Fibroblast of mammary gland (primary cell): Measurements from ENCODE around the gene MAST3.

Experiments
- DNase-seq: peaks from one replicate; pipeline ENCODE4 v3.0.0-alpha.2; 2010; ENCODE audit warnings: low read depth
- H3K4me3 ChIP-seq: 2 replicates; pipeline ENCODE4 v1.5.1; 2011; ENCODE audit warnings: low read depth, mild to moderate bottlenecking, low read length, moderate library complexity; ENCODE audit not compliant: control insufficient read depth
- CTCF ChIP-seq: conservative IDR thresholded peaks from 2 replicates; pipeline ENCODE4 v1.5.1; 2011; ENCODE audit warnings: low read depth, low read length, inconsistent platforms; ENCODE audit not compliant: control insufficient read depth, insufficient read depth

Gene MAST3

DNA sequence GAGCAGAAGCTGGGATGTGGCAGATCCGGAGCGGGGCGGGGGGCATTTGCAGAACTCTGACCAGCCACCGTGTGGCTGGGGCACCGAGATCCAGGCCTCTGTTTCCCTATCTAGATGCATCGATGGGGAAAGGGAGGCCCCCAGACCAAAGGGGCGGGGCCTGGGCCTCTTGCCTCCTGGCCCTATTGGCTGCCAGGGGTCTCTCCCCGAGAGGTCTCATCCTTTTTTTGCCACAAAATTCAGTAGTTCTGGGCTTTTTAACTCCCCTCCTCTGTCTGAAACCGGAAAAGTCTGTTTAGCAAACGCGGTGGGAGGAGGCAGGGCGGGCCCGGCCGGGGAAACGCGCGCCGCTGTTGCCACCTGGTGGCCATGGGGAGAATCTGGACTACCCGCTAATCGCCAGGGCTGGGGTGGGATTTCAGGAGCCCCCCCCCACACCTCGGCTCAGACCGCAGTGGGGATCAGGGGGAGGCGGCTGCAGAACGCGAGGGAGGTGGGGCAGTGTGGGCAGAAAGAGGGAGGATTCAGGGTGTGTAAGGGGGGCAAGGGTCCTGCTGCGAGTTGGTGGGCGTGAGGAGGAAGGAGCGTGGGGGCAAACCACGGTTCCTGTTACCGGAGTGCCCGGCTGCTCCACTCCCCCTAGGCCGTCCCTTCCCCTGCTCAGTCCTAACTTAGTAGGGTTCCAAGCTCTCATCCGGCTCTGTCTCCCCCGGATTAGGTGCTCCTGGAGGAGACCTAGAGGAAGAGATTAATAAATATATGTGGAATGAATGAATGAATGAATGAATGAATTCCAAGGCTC is 39.2 kb upstream of the MAST3 start:
- H3K4me3 ChIP-seq = no peak overlapping the region

DNA sequence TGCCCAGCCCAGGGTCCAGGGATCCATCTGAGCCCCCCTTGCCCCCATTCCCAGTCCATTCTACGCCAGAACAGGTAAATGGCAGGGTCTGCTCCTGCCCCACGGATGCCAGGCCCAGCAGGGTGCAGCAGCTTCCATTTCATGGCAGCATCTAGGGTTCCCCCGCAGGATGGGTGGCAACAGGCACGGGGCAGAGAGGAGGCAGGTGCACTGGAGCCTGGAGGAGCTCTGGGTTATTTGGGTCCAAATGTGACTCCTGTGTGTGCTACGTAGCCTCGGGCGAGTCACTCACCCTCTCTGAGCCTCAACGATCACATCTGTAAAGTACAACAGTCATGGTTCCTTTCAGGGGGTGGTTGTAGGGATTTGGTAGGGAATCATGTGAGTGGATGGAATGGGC is 38.3 kb upstream of the MAST3 start:
- TF ChIP-seq CTCF = no peak
- no peak for DNase-seq
- H3K4me3 ChIP-seq = no peak overlapping the region

More for the DNA sequence above, 39.2 kb upstream of the MAST3 start:
- DNase-seq = peak; percentile 66
- peak; percentile 67 for TF ChIP-seq CTCF

DNA sequence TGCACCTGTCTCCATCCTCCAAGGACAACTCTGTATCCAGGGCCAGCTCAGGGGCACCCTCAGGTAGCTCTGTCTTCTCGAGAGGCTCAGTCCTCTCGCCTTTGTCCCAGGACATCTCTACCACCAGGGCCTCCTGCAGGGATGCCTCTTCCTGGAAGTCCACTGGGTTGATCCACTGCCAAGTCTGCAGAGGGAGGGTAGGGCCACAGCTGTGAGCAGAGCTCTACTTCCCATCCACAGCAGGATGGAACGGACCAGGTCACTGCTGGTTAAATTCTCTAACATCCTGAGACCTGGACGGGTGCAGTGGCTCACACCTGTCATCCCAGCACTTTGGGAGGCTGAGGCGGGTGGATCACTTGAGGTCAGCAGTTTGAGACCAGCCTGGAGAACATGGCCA is 37.7 kb upstream of the MAST3 start:
- no peak for DNase-seq
- no peak overlapping the region for H3K4me3 ChIP-seq
- TF ChIP-seq CTCF = no peak

GRCh38 chr19:18060472-18060871 is 37.1 kb upstream of the MAST3 start:
- no peak for DNase-seq
- no peak for TF ChIP-seq CTCF
- no peak overlapping the region for H3K4me3 ChIP-seq

DNA sequence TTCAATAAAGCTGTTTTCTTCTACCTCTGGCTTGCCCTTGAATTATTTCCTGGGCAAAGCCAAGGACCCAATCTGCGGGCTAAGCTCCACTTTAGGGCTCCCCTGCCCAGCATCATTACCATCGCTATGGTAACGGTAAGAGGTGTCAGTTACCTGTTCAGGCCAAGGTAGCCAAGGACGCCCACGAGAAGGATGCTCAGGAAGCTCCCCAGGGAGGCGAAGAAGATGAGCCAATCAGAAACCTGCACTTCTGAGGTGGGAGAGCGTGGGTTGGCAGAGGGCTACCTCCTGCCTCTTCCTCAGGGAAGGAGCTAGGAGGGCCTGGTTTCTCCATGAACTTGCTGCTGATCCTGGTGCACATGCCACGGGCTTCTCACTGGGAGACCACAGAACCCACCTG is 35.5 kb upstream of the MAST3 start:
- no peak for DNase-seq
- no peak for TF ChIP-seq CTCF
- no peak overlapping the region for H3K4me3 ChIP-seq

GRCh38 chr19:18063463-18063862 is 34.1 kb upstream of the MAST3 start:
- no peak overlapping the region for H3K4me3 ChIP-seq
- DNase-seq = no peak
- TF ChIP-seq CTCF = no peak

DNA sequence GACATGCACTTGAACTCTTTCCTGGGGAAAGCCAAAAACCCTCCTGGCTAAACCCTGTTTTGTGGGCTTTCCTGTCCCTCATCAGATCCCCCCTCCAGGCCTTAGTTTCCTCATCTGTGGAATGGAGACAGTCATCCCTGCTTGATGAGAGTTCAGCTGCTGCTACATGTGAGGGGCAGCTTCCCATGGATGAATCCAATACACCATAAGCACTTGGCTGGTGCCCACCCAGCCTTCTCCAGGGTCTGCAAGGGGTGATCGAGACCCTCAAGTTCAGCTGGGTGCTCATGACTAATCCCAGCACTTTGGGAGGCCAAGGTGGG is 32.4 kb upstream of the MAST3 start:
- DNase-seq = no peak
- no peak overlapping the region for H3K4me3 ChIP-seq
- no peak for TF ChIP-seq CTCF
